Left ventricle myocardium inferior (tissue), 1 donor: ENCODE measurements around the gene NIPAL1. TPM values are rescaled to one million over a fixed set of nuclear protein-coding genes. Genes with fewer than 3 reads are reported as not detected.

Source experiments
- DNase-seq: peaks from one replicate; pipeline ENCODE4 v3.0.0-alpha.2; 2020
- H3K27ac ChIP-seq: fragments of 200-600 bp; replicated peaks from 2 replicates; pipeline ENCODE4 v1.8.0; 2021
- H3K27me3 ChIP-seq: fragments of 200-600 bp; 2 replicates; pipeline ENCODE4 v1.8.0; 2021; ENCODE audit warnings: low read depth
- H3K36me3 ChIP-seq: fragments of 200-600 bp; 2 replicates; pipeline ENCODE4 v1.8.0; 2021
- H3K4me1 ChIP-seq: fragments of 200-600 bp; 2 replicates; pipeline ENCODE4 v1.8.0; 2021
- H3K4me3 ChIP-seq: fragments of 200-600 bp; 2 replicates; pipeline ENCODE4 v1.8.0; 2021; ENCODE audit warnings: mild to moderate bottlenecking, moderate library complexity
- H3K9me3 ChIP-seq: fragments of 200-600 bp; replicated peaks from 2 replicates; pipeline ENCODE4 v1.8.0; 2021
- intact Hi-C: fragments of 100-400 bp; cut with micrococcal nuclease; formaldehyde crosslinking; loops from one replicate; pipeline ENCODE4 v1.11.0; 2022
- total RNA-seq: library from RNA; stranded (reverse); fragmentation: NEBNext Ultra II Directional; extraction: Animal tissue kit (Norgen Biotek cat#: 25700); gene quantifications from one replicate; pipeline ENCODE4 v1.2.1, GENCODE V29; 2021
- TF ChIP-seq, protein P1 (sequence below): fragments of 200-600 bp; IDR thresholded peaks from 2 replicates; pipeline ENCODE4 v1.8.0; 2021; ENCODE audit warnings: antibody characterized with exemption, mild to moderate bottlenecking, borderline replicate concordance
- donor health status: DM: no; HTN: yes; CAD: no; lungs with severe emphysema.

NIPAL1 gene
- total RNA-seq, 1 donor from 2014 or later = 0.25 TPM

DNA sequence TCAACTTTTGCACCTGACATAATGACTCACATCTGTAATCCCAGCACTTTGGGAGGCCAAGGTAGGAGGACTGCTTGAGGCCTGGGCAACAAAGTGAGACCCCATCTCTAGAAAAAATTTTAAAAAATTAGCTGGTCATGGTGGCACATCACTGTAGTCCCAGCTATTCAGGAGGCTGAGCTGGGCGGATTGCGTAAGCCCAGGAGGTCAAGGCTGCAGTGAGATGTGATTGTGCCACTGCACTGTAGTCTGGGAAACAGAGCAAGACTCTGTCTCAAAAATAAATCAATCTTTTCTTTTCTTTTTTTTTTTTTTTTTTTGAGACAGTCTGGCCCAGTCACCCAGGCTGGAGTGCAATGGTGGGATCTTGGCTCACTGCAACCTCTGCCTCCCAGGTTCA is 52.5 kb downstream of the NIPAL1 start:
- Histone ChIP-seq H3K9me3 (no peaks in the 10 kb centered on the region), H3K4me3 (no peak overlapping the region), H3K4me1 (no peaks in the 10 kb centered on the region), H3K36me3 (no peaks in the 10 kb centered on the region), H3K27me3 (no peaks in the 10 kb centered on the region), H3K27ac (no peak overlapping the region)
- intact Hi-C loops = no loop called here
- DNase-seq = no peak
- TF ChIP-seq, protein P1, sequence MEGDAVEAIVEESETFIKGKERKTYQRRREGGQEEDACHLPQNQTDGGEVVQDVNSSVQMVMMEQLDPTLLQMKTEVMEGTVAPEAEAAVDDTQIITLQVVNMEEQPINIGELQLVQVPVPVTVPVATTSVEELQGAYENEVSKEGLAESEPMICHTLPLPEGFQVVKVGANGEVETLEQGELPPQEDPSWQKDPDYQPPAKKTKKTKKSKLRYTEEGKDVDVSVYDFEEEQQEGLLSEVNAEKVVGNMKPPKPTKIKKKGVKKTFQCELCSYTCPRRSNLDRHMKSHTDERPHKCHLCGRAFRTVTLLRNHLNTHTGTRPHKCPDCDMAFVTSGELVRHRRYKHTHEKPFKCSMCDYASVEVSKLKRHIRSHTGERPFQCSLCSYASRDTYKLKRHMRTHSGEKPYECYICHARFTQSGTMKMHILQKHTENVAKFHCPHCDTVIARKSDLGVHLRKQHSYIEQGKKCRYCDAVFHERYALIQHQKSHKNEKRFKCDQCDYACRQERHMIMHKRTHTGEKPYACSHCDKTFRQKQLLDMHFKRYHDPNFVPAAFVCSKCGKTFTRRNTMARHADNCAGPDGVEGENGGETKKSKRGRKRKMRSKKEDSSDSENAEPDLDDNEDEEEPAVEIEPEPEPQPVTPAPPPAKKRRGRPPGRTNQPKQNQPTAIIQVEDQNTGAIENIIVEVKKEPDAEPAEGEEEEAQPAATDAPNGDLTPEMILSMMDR = no peak

DNA sequence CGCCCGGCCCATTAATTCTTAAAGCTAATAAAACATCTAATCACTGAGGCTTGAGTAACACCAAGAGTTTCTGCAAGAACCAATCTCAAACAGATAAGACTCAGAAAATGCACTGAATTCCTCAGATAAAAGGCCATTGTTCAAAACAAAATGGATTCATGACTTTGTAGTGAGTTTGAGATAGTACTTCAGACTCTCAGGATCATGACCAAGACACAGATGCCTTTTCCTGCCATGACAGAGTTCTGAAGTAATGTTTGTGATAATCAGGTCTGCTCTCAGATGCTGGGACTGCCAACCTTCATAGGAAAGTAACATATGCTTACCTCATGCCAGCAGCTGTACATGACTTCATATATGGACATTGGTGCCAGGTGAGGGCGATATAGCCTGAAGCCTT is 54.6 kb downstream of the NIPAL1 start:
- TF ChIP-seq, protein P1 = no peak
- no peak overlapping the region for H3K4me3 ChIP-seq
- no peaks in the 10 kb centered on the region for H3K4me1 ChIP-seq
- H3K36me3 ChIP-seq = no peaks in the 10 kb centered on the region
- no peaks in the 10 kb centered on the region for H3K27me3 ChIP-seq
- DNase-seq = no peak
- H3K9me3 ChIP-seq = no peaks in the 10 kb centered on the region
- intact Hi-C loops = no loop called here
- no peak overlapping the region for H3K27ac ChIP-seq

DNA sequence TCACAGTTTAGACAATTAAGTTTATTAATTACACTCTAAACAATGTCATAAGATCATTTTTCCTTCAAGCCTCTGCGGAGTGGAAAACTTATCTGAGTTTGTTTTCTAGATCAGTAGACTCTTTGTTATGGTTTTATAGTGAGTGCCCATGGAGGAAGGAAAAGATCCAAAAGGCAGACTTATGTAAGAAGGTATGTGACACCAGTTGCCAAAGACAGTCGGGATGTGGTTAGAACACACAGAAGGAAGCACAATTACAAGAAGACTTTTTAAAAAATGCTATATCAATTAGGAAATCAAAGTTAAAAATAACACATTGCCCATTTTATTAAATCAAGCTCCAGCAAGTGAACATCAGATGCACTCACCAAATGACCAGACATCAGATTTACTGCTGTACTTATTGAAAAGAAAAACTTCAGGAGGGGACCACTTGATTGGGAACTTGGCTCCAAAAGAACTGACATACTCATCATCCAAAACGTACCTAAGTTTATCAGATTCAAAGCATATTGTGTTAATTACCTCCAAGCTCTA is 57.1 kb downstream of the NIPAL1 start:
- H3K4me3 ChIP-seq = no peak overlapping the region
- DNase-seq = no peak
- H3K4me1 ChIP-seq = no peaks in the 10 kb centered on the region
- H3K27me3 ChIP-seq = no peaks in the 10 kb centered on the region
- no peaks in the 10 kb centered on the region for H3K36me3 ChIP-seq
- TF ChIP-seq, protein P1 = no peak
- H3K27ac ChIP-seq = no peak overlapping the region
- no peaks in the 10 kb centered on the region for H3K9me3 ChIP-seq
- intact Hi-C loops = no loop called here

DNA sequence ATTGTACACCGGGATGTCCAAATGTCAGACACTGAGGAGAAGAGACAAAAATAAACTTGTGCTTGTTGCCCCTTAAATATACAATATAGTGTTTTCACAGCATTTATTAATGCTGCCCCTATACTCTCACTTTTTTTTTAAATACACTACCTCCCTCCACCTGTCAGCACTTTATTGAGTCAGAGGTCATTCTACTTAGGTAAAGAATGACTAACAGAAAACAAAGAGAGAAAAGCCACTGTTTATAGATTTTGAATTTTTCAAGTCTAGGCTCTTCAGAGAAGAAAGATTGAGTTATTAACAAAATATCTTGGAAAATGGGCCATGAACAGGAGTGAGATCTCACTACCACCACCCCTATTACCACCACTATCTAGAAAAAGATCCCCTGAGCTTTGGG is 58.1 kb downstream of the NIPAL1 start:
- TF ChIP-seq, protein P1 = no peak
- no peak overlapping the region for H3K4me3 ChIP-seq
- no peak for DNase-seq
- intact Hi-C loops = no loop called here
- no peaks in the 10 kb centered on the region for H3K27me3 ChIP-seq
- H3K4me1 ChIP-seq = no peaks in the 10 kb centered on the region
- H3K27ac ChIP-seq = no peak overlapping the region
- H3K9me3 ChIP-seq = no peaks in the 10 kb centered on the region
- no peaks in the 10 kb centered on the region for H3K36me3 ChIP-seq

DNA sequence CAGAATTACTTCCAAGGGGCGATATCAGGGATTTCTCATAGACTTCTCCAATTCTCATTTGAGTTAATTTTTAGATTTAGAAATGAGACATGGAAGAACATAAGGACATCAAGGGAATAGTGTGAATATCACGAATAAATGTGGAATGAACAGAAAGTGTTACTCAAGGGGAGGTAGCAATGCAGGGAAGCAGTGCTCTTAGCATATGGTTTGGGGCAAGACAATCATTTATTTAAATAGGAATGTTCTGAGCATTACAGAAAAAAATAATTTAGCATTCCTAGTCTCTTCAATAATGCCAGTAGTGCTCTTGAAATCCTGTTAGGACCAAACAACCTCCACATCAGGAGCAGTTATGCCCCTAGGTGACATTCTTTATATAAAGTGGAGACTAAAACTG is 61.9 kb downstream of the NIPAL1 start:
- H3K4me1 ChIP-seq = no peaks in the 10 kb centered on the region
- H3K9me3 ChIP-seq = no peaks in the 10 kb centered on the region
- H3K36me3 ChIP-seq = no peaks in the 10 kb centered on the region
- no peak overlapping the region for H3K27ac ChIP-seq
- TF ChIP-seq, protein P1 = no peak
- intact Hi-C loops = no loop called here
- H3K4me3 ChIP-seq = no peak overlapping the region
- no peaks in the 10 kb centered on the region for H3K27me3 ChIP-seq
- DNase-seq = no peak
